D721Med (cell line): ENCODE data around the gene CADM3.

Experiments
- DNase-seq: peaks from one replicate; pipeline ENCODE4 v3.0.0; 2011; ENCODE audit warnings: low spot score; ENCODE audit not compliant: insufficient read length
- FAIRE-seq: peaks from 2 replicates; lab custom pipeline; 2011; peaks lifted over from hg19 to GRCh38; lab: Jason Lieb, UNC
- TF ChIP-seq, protein P1 (sequence below): IDR thresholded peaks from 2 replicates; pipeline ENCODE4 v1.5.1; 2012; ENCODE audit warnings: mild to moderate bottlenecking, control low read depth; ENCODE audit not compliant: insufficient read depth; ENCODE audit errors: missing control alignments

CADM3 gene

DNA sequence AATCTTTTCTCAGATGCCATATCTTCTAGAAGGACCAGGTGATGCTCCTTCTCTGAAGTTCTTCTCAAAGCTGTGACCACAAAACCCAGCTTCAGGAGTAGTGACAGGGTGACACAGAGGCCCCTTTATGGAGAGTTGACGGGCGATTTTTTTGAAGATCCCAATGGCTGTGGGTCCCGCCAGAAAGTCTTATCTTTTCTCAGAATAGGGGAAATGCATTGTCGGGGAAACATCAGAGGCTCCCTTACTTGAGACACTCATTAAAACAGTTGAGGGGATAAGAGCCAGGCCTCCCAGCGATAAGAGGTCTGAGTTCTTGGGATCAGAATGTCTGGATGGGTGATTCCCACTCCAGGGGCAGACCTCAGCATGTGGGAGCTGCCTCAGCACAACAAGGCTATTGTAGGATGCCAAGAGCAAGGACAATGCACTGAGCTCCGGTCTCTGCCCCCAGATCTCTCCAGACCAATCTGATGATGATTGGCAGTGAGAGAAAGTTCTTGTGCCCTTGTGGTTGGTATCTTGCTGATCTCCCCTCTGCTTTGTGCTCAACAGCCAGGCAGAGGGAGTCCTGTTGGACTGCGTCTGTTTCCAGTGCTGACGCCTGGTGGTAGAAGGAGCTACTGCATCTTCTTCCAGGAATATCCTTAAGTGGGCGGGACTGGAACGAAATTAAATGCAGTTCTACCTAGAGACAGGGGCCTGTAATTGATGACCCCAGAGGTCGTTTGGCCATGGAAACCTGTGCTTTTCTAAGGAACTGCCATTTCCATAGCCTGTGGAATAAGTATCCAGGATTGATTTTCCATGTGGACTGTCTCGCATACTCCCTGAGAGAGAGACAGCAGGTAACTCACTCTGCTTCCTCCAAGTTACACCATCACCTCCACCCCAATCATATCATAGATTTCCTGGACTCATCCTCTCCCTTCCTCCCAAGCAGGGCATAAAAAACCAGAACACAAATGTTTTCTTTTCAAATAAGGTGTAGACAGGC is 26.4 kb downstream of the CADM3 start:
- DNase-seq (no peak), FAIRE-seq (peak; percentile 90)
- TF ChIP-seq, protein P1, sequence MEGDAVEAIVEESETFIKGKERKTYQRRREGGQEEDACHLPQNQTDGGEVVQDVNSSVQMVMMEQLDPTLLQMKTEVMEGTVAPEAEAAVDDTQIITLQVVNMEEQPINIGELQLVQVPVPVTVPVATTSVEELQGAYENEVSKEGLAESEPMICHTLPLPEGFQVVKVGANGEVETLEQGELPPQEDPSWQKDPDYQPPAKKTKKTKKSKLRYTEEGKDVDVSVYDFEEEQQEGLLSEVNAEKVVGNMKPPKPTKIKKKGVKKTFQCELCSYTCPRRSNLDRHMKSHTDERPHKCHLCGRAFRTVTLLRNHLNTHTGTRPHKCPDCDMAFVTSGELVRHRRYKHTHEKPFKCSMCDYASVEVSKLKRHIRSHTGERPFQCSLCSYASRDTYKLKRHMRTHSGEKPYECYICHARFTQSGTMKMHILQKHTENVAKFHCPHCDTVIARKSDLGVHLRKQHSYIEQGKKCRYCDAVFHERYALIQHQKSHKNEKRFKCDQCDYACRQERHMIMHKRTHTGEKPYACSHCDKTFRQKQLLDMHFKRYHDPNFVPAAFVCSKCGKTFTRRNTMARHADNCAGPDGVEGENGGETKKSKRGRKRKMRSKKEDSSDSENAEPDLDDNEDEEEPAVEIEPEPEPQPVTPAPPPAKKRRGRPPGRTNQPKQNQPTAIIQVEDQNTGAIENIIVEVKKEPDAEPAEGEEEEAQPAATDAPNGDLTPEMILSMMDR = peak; percentile 99

DNA sequence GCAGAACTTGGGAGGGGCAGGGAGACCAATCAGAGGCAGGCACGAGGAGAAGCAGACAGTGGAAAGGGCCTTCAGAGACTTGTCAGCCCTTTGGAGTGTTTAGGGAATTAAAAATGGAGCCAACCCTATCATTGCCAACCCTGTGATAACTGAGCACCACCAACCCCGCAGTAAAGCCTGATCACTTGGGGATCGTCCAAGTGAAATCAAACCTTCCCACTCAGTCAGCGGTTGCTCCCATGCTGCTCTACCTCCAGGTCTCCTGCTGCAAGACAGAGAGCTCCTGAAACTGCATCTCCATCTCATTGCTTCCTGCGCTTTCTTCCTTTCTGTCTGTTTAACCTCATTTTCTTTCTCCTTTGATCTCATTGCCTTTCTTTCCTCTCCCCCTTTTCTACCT is 28.5 kb downstream of the CADM3 start:
- DNase-seq (no peak), FAIRE-seq (no peak)
- TF ChIP-seq, protein P1 = no peak

DNA sequence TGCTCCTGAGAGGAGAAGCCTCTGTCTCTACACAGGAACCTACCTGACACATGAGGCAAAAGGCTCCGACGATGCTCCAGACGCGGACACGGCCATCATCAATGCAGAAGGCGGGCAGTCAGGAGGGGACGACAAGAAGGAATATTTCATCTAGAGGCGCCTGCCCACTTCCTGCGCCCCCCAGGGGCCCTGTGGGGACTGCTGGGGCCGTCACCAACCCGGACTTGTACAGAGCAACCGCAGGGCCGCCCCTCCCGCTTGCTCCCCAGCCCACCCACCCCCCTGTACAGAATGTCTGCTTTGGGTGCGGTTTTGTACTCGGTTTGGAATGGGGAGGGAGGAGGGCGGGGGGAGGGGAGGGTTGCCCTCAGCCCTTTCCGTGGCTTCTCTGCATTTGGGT is 29.4 kb downstream of the CADM3 start:
- no peak for FAIRE-seq
- TF ChIP-seq, protein P1 = no peak
- DNase-seq = no peak

DNA sequence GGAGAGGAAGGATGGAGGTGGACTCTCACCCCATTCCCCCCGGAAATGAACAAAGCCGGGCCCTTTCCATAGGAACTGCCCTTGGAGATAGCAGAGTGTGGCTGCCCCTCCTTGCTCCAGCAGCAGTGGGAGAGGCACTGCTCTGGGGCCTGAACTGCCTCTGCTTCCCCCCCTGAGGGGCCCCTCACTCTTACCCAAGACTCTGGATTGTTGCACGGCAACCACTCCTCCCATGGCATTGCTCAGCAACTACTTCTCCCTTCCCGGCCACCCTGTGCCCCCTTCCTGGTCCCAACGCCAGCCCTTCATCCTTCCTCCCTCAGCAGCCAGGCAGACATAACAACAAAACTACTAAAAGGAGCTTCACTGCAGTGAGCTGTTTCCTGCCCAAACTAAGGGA is 30.2 kb downstream of the CADM3 start:
- TF ChIP-seq, protein P1 = no peak
- DNase-seq (no peak), FAIRE-seq (no peak)

DNA sequence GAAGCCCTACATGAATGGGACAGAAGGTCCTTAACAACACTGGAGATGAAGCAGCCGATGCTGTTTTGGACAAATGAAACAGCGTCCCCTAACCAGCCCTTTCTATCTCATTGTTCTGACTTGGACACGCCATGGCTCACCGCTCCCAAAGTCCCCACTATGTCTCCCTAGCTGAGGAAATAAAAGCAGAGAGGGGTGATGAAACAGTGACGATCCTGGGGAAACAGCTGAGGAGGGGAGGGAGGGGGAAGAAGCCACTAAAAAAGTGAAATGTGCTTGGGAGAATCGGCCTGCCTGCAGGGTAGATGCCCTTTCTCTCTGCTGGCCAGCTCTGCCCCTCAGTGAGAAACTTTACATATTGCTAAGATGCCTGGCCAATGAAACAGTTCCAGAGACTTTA is 32.2 kb downstream of the CADM3 start:
- DNase-seq = no peak
- no peak for FAIRE-seq
- TF ChIP-seq, protein P1 = no peak

DNA sequence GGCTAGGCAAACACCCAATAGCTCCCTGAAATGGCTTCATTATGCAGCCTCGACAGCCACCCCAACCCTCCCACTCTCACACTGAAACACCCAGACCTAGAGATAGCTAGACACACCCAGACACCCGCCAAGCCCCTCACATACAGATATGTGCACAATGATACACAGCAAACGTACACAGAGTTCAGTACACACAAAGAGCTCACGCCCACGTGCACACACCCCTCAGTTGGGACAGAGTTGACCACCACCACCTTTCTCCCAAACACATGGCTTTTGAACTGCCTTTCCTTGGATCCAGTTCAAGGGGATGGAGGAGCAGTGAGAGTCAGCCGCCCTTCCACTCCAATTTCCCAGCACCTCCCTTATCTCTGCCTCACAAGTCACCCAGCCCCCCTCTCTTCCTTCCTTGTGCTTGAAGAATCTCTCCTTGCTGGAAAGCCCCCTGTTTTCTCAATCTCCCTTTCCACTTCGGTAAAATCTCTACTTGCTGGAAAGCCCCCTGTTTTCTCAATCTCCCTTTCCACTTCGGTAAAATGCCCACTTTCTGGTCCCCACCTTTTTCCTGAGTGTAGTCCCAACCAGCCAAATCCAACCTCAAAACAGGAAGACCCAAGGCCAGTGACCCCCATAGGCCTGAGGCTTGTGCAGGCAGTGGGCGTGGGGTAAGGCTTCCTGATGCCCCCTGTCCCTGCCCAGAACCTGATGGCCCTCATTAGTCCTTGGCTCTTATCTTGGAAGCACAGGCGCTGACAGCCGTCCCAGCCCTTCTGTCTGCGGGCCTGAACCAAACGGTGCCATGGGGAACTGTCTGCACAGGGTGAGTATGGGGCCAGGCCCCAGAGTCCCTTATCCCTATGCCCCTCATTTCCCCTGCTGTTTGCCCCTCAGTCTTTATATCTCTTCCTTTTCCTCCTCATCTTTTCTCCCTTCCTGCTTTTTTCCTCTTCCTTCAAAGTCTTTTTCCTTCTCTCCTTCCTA is 33.0 kb downstream of the CADM3 start, which contains the start of gene ACKR1:
TSS of gene ACKR1 (plus strand) at position 715 of the 981 bp plus-strand sequence. CDS start at position 800, 85 bp downstream.
- DNase-seq (no peak), FAIRE-seq (no peak)
- TF ChIP-seq, protein P1 = no peak
